Lower lobe of right lung (tissue), 2 donors: ENCODE data around the gene RAB1A. TPM values are rescaled to one million over a fixed set of nuclear protein-coding genes. Genes with fewer than 3 reads are reported as not detected.

Experiments used
- ATAC-seq, 2 donors: fragments of 200-7000 bp; cut with Tn5 transposase; one replicate each; pipeline ENCODE4 v1.9.1; 2020 to 2022; ENCODE audit warnings: mild to moderate bottlenecking in 2 of 2, moderate library complexity in 2 of 2
- DNase-seq: peaks from one replicate; pipeline ENCODE4 v3.0.0-alpha.2; 2020
- H3K27ac ChIP-seq: fragments of 200-600 bp; one replicate; pipeline ENCODE4 v1.8.0; 2022
- H3K27me3 ChIP-seq: fragments of 200-600 bp; one replicate; pipeline ENCODE4 v1.8.0; 2022; ENCODE audit warnings: low read depth
- H3K36me3 ChIP-seq: fragments of 200-600 bp; one replicate; pipeline ENCODE4 v1.8.0; 2022; ENCODE audit warnings: mild to moderate bottlenecking
- H3K4me1 ChIP-seq: fragments of 200-600 bp; one replicate; pipeline ENCODE4 v1.8.0; 2022
- H3K4me3 ChIP-seq: fragments of 200-600 bp; one replicate; pipeline ENCODE4 v1.8.0; 2022; ENCODE audit warnings: mild to moderate bottlenecking
- H3K9me3 ChIP-seq: fragments of 200-600 bp; one replicate; pipeline ENCODE4 v1.8.0; 2022
- intact Hi-C: fragments of 100-400 bp; cut with DNase I; formaldehyde crosslinking; loops from one replicate; pipeline ENCODE4 v1.11.0; 2022
- total RNA-seq: library from RNA; stranded (reverse); fragmentation: NEBNext Ultra II Directional; extraction: Animal tissue kit (Norgen Biotek cat#: 25700); gene quantifications from one replicate; pipeline ENCODE4 v1.2.1, GENCODE V29; 2021
- TF ChIP-seq, protein P1 (sequence below): fragments of 200-600 bp; IDR thresholded peaks from one replicate; pipeline ENCODE4 v1.8.0; 2022; ENCODE audit warnings: antibody characterized with exemption, mild to moderate bottlenecking
- donor health status: DM: no; HTN: yes; CAD: no; lungs with severe emphysema.

The RAB1A gene
- total RNA-seq, 1 donor from 2014 or later, result 145 TPM

DNA sequence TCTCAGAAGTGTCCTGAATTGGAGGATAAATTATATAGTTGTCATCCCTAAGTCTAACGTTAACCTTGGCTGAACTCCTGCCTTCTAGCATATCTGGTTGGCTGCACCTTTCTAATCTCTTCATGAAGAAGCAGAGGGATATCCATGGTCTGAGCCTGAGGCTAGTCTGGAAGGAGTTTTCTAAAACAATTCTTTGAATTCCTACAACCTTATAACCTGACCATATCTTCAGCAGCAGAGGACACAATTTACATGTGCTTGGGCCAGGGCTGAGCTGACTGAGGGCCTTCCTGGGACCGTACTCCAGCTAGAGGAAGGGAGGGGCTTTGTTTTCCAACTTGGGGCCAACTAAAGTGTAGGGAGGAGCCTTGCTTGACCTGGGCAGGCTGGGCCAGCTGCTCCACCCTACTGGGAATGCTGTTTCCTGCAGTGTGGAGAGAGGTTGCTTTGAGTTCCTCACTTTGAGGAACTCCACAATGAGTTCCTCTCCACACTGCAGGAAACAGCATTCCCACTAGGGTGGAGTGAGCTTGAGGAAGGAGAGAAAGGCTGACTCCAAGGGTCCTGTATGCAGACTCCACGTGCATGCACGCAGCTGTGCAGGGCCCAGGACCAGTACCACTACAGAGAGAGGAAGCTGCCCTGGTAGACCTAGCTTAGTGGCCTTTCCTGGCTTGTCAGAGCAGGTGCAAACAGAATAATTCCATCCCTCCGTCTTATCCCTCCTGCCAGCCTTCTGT, 54.1 kb downstream of the RAB1A start:
- intact Hi-C loops, result no loop called here
- peaks cover 25% of the 10 kb centered on the region for H3K4me1 ChIP-seq
- H3K36me3 ChIP-seq, result peaks cover 85% of the 10 kb centered on the region
- peak overlapping the region; percentile 44 for H3K27ac ChIP-seq
- no peaks in the 10 kb centered on the region for H3K9me3 ChIP-seq
- TF ChIP-seq, protein P1, sequence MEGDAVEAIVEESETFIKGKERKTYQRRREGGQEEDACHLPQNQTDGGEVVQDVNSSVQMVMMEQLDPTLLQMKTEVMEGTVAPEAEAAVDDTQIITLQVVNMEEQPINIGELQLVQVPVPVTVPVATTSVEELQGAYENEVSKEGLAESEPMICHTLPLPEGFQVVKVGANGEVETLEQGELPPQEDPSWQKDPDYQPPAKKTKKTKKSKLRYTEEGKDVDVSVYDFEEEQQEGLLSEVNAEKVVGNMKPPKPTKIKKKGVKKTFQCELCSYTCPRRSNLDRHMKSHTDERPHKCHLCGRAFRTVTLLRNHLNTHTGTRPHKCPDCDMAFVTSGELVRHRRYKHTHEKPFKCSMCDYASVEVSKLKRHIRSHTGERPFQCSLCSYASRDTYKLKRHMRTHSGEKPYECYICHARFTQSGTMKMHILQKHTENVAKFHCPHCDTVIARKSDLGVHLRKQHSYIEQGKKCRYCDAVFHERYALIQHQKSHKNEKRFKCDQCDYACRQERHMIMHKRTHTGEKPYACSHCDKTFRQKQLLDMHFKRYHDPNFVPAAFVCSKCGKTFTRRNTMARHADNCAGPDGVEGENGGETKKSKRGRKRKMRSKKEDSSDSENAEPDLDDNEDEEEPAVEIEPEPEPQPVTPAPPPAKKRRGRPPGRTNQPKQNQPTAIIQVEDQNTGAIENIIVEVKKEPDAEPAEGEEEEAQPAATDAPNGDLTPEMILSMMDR, result no peak
- DNase-seq (no peak), ATAC-seq (peak; percentile 78 to 85)
- H3K27me3 ChIP-seq, result no peaks in the 10 kb centered on the region
- H3K4me3 ChIP-seq, result no peak overlapping the region

DNA sequence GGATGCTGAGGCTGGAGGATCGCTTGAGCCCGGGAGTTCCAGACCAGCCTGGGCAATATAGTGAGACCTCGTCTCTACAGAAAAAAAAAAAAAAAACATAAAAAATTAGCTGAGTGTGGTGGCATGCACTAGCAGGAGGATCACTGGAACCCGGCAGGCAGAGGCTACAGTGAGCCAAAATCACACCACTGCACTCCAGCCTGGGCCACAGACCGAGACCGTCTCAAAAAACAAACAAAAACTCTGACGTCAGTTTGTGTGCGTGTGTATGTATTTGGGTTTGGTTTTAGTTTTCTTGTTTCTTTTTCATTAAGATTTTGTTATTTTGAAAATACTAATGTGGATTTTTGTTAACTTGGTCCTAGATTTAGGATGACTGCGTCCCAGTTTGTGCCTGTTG, 54.7 kb downstream of the RAB1A start:
- DNase-seq, result no peak
- Histone ChIP-seq H3K27ac (peak overlapping the region; percentile 44), H3K9me3 (no peaks in the 10 kb centered on the region), H3K4me1 (peaks cover 31% of the 10 kb centered on the region), H3K27me3 (no peaks in the 10 kb centered on the region), H3K36me3 (peaks cover 85% of the 10 kb centered on the region), H3K4me3 (no peak overlapping the region)
- ATAC-seq, result no peak
- TF ChIP-seq, protein P1, result no peak
- intact Hi-C loops, result no loop called here

DNA sequence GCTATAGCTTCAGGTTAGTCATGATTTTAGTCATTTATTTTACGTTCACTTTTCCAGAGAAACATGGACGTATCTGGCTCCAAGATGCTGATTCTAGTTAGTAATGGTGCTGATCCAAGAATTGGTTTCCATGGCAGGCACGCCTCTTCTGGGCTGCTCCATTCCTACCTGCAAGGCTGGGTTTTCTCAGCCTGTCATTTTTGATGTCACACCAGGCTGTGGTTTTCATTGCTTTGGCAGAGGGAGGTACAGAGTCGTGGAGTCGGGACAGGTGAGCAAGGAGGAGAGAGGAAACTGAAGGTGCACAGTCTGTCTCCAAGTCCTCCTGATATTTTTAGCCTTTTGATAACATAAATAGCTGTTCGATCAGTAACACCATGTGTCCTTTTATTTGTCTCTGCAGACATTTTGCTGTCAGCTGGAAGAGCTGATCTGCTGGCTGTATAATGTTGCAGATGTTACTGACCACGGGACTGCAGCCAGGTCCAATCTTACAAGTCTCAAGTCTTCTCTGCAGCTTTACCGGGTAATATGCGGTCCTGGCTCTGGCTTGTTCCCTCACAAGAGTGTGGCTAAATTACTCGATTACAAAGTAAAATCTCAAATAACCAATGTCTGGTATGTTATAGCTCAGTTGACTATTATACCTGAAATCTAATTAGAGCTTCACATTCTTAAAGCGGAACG, 55.9 kb downstream of the RAB1A start:
- Histone ChIP-seq H3K4me1 (peaks cover 42% of the 10 kb centered on the region), H3K27ac (no peak overlapping the region), H3K9me3 (no peaks in the 10 kb centered on the region), H3K4me3 (no peak overlapping the region), H3K36me3 (peaks cover 82% of the 10 kb centered on the region), H3K27me3 (no peaks in the 10 kb centered on the region)
- intact Hi-C loops, result no loop called here
- no peak for ATAC-seq
- TF ChIP-seq, protein P1, result no peak
- no peak for DNase-seq

DNA sequence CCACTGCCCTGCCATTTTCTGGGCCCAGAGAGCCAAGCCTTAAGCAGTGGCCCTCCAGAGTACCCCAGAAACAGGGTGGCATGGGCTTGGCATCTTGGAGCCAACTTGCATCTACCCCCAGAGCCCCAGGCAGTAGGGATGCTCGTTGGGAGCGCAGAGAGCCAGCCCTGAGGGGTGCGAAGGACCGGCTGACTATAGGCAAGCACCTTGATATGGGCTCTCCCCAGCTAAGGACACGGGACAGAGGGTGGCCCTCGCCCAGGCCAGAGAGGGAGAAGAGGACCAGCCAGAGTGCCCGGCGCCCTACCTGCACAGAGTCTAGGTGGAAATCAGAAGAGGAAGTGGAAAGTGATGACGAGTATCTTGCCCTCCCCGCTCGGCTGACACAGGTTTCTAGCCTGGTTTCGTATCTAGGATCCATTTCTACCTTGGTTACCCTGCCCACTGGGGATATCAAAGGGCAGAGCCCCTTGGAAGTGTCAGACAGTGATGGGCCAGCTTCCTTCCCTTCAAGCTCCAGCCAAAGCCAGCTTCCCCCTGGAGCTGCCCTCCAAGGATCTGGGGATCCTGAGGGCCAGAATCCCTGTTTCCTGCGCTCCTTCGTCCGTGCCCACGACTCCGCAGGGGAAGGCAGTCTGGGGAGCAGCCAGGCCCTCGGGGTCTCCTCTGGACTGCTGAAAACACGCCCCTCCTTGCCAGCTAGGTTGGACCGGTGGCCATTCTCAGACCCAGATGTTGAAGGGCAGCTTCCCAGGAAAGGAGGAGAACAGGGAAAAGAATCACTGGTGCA, 57.5 kb downstream of the RAB1A start:
- Histone ChIP-seq H3K4me3 (no peak overlapping the region), H3K4me1 (peaks cover 59% of the 10 kb centered on the region), H3K27ac (no peak overlapping the region), H3K27me3 (no peaks in the 10 kb centered on the region), H3K36me3 (peaks cover 67% of the 10 kb centered on the region), H3K9me3 (no peaks in the 10 kb centered on the region)
- TF ChIP-seq, protein P1, result no peak
- ATAC-seq (no peak), DNase-seq (no peak)
- intact Hi-C loops, result no loop called here

DNA sequence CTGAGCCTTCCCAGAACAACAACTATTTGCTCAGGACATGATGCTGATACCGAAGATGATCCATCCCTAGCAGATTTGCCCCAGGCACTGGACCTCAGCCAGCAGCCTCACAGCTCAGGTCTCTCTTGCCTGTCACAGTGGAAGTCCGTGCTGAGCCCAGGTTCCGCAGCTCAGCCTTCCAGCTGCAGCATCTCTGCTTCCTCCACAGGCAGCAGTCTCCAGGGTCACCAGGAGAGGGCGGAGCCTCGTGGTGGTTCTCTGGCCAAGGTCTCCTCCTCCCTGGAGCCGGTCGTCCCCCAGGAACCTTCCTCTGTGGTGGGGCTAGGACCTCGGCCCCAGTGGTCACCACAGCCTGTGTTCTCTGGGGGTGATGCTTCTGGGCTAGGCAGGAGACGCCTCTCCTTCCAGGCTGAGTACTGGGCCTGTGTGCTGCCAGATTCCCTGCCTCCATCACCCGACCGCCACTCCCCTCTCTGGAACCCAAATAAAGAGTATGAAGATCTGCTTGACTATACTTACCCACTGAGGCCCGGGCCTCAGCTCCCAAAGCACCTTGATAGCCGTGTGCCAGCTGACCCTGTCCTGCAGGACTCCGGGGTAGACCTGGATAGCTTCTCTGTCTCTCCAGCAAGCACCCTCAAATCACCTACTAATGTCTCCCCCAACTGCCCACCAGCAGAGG, 58.3 kb downstream of the RAB1A start:
- intact Hi-C loops, result no loop called here
- ATAC-seq (no peak), DNase-seq (no peak)
- TF ChIP-seq, protein P1, result no peak
- peaks cover 60% of the 10 kb centered on the region for H3K36me3 ChIP-seq
- H3K9me3 ChIP-seq, result no peaks in the 10 kb centered on the region
- H3K4me3 ChIP-seq, result no peak overlapping the region
- no peaks in the 10 kb centered on the region for H3K27me3 ChIP-seq
- no peak overlapping the region for H3K27ac ChIP-seq
- H3K4me1 ChIP-seq, result peaks cover 61% of the 10 kb centered on the region
